Stimulated activated CD4-positive, alpha-beta T cell treated with anti-CD3 and anti-CD28 coated beads, Interleukin-4, amount 100 ng/mL, for 4 hours (primary cell): ENCODE measurements around the gene DAPK1.
A peak's percentile ranks its signal among the peaks of the same experiment; 100 is the strongest.

Experiments used
- DNase-seq, 2 experiments: peaks; one replicate each; pipeline ENCODE4 v3.0.0-alpha.2; 2020

DAPK1 gene

DNA sequence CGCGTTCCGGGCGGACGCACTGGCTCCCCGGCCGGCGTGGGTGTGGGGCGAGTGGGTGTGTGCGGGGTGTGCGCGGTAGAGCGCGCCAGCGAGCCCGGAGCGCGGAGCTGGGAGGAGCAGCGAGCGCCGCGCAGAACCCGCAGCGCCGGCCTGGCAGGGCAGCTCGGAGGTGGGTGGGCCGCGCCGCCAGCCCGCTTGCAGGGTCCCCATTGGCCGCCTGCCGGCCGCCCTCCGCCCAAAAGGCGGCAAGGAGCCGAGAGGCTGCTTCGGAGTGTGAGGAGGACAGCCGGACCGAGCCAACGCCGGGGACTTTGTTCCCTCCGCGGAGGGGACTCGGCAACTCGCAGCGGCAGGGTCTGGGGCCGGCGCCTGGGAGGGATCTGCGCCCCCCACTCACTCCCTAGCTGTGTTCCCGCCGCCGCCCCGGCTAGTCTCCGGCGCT is at the start of gene DAPK1:
DAPK1 (plus strand) TSS at position 264 of the 442 bp plus-strand sequence. CDS start 1,211 bp downstream, outside the sequence.
- peak; percentile 4 to 18 for DNase-seq

DNA sequence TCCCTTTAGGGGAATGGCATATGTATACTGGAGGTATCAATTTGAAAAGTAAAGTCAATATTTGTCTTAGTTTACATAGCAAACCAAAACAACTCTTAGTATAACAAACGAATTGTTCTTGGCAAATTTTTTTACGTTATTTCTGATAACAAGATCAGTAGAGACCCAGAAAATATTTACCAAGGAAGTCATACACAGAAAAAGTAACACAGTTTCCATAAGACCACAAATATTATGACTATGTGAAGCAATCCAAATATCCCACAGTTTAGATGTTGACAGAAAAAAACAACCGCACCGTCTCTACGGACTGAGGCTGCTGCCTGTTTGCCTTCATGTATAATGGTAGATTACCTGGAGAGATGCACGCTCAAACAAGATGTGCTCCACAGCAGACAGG is 46.5 kb upstream of the DAPK1 start:
- DNase-seq, result no peak

- DNase-seq, result no peak
Observed at GRCh38 chr9:87455407-87455806, 42.3 kb upstream of the DAPK1 start.

- DNase-seq, result no peak
Observed at GRCh38 chr9:87461256-87461655, 36.4 kb upstream of the DAPK1 start.

DNA sequence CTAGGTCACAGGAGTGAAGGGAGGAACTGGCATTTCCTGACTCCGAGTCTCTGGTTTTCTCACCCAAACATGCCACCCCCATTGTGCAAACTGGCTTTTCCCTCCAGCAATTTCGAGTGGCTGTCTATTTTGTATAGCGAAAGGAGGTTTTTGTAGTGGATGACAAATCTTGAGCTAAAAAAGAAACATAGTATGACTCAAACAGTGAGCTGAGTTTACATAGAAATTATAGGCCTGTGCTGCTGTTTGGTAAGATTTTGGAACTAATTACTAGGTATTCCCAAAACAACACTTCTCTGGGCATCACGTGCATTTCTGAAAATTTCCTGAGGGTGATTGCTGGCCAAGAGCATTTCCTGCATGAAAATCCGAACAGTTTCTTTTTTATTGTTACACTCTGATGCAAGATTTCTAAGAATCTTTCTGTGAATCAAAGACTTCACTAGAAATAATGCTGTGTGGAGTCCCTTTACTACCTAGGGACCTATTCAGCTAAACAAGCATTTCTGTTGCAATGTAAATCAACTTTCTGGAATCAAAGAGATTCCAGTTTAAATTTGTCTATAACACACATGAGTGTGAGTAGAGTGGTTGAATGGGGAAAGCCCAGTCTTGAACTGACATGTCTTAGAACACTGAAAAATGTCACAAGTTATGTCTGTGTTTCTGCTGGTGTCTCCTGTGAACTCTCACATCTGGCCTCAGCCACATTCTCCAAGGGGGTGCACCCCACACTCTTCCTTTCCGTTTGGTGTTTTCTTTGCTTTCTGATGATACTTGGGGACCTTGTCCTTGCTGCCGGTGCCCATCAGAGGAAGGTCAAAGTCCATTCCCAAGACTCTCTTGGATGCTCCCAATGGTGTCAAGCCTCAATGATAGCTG is 33.3 kb upstream of the DAPK1 start:
- no peak for DNase-seq

GRCh38 chr9:87464992-87465378 is 32.7 kb upstream of the DAPK1 start:
- no peak for DNase-seq

DNA sequence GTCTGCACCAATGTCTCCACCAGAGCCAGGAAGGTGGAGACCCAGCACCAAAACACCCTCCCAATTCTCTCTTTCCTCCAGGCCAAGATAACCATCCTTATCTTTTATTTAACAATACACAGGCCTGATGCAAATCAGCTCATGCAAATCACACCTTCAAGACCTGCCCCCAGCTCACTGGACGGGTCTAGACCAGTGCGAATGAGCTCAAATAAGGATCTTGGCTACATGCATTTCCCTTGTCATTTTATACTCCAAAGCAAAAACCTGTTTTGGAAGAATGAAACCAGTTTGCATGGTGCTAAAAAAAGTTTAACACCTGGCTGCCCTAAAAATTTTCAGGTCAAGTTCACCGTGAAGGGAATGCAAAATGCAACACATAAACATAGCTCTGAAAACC is 31.9 kb upstream of the DAPK1 start:
- no peak for DNase-seq

DNA sequence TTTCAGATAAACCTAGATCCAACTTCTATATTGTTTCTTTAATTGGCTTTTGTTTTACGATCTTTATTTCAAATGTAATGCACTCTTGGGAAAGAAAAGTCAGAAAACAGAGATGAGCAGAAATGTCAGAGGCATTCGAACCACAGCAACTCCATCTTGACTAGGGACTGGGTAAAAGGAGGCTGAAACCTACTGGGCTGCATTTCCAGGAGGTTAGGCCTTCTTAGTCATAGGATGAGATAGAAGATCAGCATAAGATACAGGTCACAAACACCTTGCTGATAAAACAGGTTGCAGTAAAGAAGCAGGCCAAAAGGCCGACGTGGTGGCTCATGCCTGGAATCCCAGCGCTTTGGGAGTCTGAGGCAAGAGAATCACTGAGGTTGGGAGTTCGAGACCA is 30.5 kb upstream of the DAPK1 start:
- no peak for DNase-seq

DNA sequence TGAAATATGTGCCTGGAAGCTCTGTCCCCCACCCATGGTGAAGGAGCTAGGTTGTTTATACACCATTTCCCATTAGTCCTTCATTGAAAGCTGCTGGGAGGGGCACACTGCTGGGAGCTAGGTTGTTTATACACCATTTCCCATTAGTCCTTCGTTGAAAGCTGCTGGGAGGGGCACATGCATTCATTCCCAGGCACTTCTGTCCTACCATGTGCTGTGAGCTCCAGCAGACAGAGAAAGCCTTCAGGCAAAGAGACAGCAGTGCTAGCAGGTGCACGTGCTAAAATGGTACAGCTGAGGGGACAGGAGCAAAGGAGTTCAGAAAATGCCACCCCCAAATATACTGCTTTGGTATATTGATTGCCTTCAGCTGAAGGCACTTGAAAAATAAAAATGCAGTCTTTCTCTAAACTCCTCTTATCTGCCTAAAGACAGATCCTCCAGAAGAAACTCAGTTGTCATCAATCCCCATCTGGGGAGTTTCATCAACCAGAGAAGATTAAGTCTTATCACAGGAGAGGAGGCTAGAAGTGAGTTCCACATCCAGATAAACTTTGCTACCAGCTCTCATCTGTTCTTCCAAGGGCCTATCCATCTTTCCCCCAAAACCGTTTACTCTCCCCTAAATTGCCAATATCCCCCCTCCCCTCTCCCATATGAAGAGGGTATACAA is 27.7 kb upstream of the DAPK1 start:
- no peak for DNase-seq

- DNase-seq, result no peak
Observed at GRCh38 chr9:87471746-87472145, 25.9 kb upstream of the DAPK1 start.

DNA sequence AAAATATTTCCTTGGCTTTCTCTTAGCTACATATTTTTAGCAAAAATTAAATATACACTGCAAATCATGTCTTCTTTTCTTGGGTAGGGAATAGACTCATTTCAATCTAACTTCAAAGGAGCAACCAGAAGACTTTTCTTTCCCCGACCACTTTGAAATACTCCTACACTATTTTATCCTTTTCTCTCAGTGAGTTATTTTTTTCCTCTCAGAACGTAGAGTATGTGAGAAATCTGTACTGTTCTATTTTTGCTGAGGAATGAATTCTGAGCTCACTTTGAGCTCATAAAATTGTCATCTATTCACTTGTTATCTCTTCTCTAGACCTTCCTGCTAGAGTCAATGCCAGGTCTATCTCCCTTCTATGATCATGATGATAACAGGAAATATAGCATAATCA is 22.2 kb upstream of the DAPK1 start:
- no peak for DNase-seq

GRCh38 chr9:87478226-87478992 is 19.3 kb upstream of the DAPK1 start:
- no peak for DNase-seq

DNA sequence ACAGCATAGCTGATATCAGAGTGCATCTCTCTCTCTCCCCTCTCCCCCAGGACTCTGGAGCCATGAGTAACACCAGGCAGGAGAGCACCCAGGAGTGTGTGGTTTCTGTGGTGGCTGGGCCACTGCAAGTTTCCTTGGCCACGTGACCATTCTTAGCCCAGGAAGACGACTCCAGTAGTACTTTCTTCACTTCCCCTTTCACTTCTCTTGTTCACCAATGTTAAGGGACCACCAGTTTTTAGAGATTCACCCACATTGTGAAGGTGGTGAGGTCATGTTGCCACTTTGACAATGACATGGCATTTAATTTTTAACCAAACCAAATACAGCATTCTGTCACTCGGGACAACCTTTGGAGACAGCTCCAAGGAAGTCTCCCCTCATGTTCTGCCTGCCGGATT is 17.9 kb upstream of the DAPK1 start:
- DNase-seq, result no peak

- DNase-seq, result no peak
Observed at GRCh38 chr9:87481890-87482855, 15.5 kb upstream of the DAPK1 start.

DNA sequence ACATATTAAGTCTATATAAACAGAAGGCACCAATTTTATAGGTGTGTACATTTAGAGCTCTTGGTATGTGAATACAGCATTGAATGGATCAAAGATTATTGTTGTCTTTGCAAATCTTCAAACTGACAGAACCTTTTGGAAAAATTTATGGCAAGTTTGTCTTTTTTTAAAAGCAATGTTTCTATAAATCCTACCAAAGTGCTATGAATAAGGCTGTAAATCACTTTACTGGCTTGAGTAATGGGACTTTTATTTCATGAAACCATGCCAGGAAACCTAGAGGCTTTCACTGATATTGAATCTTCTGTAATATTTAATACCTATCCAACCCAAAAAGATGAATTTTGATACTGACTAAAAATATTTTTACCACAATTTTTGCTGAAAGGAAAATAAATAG is 7.4 kb upstream of the DAPK1 start:
- DNase-seq, result no peak

- no peak for DNase-seq
Observed at GRCh38 chr9:87490907-87491306, 6.8 kb upstream of the DAPK1 start.

DNA sequence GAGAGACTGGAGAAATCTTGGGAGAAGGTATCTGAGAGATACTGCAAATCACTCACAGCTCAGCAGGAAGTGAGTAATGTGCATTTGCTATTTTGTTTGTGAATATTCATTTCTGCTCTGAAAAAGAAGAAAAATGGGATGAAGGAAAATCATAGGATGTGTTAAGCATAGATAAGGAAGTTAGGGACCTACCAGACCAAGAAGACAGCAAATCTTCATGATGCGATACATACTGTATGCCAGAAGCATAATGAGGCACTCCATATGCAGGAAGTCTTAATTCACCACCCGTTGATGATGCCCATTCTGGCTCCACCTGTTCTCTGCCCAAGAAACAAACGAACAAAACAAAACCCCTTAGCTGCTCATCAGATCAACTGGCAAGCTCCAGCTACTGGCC is 6.1 kb upstream of the DAPK1 start:
- DNase-seq, result no peak

DNA sequence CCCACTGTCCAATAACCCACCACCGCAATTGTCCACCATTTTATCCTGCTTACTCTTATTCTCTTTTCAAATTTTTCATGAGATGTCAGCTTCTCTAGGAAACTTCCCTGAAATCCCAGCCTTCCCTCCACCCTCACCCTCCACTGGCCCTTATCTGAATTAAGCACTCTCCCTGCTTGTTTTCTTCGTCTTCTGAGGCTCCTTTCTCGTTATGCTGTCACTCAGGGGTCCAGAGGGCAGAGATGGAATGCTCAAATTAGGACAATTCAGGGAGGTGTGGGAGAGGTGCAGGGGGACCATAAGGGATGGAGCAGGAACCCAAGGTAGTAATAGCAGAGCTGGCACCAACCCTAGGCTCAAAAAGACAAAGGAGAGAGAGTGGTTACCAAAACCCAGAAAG is 5.0 kb upstream of the DAPK1 start:
- DNase-seq, result no peak

- DNase-seq, result no peak
Observed at GRCh38 chr9:87494970-87495471, 2.6 kb upstream of the DAPK1 start.

- DNase-seq, result no peak
Observed at GRCh38 chr9:87497080-87497603, 525 bp upstream of the DAPK1 start.

DNA sequence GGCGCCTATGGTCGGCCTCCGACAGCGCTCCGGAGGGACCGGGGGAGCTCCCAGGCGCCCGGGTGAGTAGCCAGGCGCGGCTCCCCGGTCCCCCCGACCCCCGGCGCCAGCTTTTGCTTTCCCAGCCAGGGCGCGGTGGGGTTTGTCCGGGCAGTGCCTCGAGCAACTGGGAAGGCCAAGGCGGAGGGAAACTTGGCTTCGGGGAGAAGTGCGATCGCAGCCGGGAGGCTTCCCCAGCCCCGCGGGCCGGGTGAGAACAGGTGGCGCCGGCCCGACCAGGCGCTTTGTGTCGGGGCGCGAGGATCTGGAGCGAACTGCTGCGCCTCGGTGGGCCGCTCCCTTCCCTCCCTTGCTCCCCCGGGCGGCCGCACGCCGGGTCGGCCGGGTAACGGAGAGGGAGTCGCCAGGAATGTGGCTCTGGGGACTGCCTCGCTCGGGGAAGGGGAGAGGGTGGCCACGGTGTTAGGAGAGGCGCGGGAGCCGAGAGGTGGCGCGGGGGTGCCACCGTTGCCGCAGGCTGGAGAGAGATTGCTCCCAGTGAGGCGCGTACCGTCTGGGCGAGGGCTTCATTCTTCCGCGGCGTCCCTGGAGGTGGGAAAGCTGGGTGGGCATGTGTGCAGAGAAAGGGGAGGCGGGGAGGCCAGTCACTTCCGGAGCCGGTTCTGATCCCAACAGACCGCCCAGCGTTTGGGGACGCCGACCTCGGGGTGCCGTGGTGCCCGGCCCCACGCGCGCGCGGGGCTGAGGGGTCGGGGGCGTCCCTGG is 561 bp downstream of the DAPK1 start:
- DNase-seq, result peak in 1 of 2 experiments; percentile 3
